ENCODE data around the gene PADI2.
A peak's percentile ranks its signal among the peaks of the same experiment; 100 is the strongest.
"Not testable (repeated sequence)": the region's sequence is repeated elsewhere in the genome, so short reads cannot be mapped to it uniquely, and the experiment has no call there.

PADI2 gene

DNA sequence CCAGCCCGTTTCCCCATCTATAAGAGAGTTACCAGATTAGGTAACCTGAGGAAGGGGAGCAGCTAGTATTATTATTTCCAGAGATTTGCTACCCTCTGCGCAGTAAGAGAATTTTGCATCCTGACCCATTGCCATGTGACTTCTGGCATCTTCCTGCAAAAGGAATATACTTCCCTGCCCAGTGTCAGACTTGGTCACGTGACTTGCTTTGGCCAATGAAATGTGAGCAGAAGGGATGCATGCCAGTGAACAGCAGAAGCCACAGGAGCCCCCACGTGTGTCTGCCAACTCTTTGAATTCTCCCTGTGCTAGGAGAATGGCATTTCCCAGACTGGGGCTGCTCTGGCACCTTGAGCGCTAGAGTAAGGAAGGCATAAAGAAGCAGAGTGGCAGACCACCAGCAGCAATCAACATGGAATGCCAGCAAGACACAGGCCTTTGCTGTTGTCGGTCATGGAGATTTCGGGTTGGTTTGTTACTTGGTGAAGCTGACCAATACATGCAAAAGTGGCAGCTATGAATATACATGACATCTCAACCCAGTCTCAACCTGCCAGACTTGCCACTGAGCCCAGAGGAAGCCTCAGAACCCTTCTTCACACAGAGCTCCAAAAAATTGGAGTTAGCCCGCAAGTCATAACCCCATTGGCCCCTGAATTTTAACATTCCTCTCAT lies 39.0 kb downstream of the PADI2 start:
- no peak for DNase-seq

DNA sequence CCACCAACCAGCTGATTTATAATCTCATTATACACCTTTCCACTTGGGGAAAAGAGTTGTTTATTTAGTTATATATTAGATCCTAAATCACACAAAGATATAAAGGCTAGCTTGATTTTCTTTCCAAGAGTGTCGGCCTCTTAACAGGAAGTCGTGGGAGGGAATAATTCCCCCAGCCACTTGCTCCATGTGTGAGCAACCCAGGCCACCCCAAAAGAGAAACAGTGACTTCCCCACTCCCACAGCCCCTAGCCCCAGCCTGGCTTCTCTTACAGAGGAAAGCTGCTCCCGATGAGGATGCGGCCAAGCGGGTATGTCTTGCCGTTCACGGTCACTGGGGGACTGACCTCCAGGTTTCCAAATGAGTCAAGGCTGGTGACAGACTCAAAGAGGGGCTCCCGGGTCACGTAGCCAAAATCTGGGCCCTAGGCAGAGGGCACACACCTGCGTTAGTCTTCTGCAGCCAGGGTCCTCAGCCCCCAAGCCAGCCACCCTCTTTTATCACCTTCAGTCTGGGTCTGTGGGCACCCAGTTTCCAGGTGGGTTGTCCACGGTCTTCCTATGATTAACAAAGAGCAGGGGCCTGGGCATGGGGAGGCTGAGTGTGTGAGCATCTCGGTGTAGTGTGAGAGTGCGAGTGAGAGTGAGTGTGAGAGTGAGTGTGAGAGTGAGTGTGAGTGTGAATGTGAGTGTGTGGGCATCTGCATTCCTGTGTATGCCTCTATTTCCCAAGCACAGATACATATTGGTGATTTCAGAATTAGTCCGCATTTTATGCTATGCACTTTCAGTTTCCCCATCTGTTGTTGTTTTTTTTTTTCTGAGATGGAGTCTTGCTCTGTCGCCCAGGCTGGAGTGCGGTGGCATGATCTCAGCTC lies 40.0 kb downstream of the PADI2 start:
- no peak for DNase-seq

DNA sequence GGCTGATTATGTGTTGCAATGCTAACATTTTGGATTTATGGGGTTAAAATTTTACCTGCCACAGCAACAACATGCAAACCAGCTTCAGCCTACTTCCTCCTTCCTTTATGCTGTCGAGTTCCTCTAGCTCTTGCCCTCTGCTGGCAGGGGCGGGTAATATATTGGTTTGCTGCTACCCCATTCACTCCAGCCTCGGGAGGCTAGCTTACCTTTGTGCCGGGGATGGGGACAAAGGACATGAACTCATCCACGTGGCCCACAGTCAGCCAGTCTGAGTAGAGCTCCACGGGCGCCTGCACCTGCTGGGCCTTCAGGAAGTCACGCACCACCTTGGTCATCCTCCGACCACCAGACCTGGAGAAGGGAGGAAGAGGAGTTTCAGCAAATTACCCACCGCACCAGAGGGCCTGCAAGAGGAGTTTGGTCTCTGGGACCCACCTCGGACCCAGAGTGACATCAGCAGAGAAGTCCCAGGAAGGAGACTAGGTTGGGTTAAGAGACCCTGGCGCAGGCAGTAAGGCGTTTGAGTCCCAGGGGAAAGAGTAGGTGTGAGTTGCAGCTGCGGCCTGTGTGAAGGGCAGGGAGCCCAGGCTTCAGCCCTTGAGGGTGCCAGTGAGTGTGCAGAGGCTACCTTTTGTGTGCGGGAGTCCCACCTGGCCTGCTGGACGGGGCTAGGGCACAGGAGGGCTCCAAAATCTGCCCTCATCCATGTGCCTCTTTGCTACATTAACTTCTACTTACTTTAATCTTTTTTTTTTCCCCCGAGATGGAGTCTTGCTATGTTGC lies 43.6 kb downstream of the PADI2 start:
- peak in 1 of 2 donors; percentile 22 for DNase-seq

DNA sequence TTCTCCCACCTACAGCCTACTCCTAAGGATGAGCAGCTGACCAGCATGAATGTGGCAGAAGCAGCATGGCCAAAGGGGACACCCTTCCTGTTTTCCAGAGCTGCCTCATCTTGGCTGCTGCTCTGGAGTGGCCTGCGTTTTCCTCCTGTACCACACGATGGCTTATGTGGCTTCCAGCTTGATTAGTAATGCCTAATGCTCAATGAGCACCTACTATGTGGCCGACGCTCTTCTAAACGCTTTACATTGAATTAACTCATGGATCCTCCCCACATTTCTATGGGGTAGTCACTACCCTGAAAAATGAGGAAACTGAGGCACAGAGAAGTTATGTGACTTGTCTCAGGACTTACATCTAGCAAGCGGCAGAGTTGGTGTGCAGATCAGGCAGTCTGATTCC lies 47.5 kb downstream of the PADI2 start:
- no peak for DNase-seq

DNA sequence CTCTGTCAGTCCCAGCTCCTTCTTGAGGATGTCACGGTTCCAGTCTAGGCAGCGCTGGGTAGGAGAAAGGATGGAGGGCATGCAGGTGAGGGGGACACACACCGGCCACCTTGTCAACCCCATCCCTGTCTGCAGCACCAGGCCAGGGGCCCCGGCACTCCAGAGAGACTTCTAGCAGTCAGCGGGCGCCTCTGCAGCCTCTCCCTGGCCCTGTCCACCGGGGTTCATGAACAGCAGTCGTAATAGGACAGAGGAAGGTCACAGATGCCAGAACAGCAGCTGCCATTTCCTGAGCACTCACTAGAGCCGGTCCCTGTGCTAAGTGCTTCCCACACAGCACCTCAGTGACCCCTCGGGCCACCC lies 49.1 kb downstream of the PADI2 start:
- no peak for DNase-seq

DNA sequence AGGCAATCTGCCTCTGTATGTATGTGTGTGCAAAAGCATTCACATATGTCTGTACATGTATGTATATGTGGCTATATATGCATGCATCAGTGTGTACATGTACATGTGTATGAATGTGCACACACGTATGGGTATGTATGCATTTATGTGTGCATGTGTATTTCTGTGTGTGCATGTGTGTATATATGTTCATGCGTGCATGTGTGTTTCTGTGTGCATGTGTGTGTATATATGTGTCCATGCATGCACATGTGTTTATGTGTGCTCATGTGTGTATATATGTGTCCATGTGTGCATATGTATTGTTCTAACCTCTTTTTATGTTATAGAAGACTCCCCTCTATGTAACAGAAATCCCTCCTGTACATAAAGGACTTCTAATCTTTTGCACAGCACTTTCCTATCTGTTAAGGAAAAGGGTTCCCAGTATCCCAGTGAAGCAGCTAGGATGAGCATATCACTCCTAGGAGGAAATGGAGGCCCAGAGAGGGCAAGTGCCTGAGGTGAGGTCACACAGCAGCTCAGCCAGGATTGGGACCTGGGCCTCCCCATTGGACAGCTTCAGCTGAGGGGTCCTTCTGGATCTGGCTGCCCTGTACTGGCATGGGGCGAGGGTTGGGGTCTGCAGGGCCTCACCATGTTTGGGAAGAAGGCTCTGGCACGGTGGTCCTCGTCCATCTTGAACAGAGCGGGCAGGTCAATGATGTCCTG lies 49.6 kb downstream of the PADI2 start:
- no peak for DNase-seq

DNA sequence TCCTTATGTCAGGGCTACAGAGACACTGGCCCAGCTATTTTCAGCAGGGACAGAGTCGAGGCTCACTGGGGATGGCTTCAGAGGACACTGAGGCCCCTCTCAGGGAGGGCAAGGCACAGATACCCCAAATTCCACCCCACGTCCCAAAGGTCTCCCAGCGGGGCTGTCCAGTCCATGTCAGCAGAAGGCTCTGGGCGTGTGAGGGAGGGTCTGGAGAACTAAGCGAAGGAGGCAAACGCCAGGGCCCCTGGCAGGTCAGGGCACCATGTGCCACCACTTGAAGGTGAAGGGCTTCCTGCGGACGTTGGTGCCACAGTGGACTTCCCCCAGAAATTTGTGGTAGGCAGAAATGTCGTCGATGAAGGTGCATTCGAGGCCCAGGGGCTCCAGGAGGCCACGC lies 50.5 kb downstream of the PADI2 start:
- no peak for DNase-seq

DNA sequence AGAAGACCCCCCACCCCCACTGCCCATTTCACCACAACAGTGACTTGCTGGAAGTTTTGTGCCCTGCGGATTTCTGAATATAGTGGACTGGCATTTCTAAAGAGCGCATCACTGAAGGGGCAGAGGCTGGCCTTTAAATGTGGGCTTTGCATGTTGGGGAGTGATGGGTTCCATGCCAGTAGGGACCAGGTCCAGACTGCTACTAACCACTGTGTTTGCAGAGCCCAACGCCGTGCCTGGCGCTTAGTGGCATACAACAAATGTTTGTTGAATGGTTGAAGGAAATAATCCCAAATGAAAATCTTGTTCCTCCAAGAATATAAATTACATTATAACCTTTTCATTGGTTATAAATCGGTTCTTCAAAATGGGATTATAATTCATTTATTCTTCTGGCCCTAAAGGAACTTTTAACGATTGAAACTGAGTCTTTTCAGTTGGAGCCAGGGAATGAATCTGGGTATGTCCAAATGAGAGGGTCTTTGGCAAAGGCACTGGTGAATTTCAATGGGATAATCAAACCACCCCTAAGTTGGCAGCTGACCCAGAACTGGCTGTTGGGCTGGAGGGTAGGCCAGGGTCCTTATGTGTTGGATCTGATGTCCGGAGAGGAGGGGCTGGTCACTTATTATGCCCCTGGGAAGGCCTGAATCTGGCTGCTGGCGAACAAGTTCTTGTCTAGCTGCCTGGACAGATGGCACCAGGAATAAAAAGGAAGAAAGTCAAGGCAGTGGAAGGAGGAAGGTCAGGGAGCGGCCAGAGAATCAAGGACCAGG lies 51.6 kb downstream of the PADI2 start:
- DNase-seq, result no peak

DNA sequence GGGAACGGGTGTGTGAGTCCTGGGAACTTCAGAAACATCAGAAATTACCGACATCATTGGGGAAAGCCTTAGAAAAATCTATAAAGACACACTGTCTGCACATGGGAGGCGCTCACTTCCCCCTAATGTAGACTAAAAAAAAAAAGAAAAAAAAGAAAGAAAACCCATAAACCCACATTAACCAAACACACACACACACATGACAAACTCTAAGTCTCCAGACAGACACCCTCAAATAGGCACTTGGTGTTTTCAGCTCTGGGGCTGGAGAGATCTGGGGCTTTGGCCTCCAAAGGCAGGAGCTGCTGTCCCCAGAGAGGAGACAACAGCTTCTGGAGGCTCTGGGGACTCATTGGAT lies 52.2 kb downstream of the PADI2 start:
- no peak for DNase-seq

DNA sequence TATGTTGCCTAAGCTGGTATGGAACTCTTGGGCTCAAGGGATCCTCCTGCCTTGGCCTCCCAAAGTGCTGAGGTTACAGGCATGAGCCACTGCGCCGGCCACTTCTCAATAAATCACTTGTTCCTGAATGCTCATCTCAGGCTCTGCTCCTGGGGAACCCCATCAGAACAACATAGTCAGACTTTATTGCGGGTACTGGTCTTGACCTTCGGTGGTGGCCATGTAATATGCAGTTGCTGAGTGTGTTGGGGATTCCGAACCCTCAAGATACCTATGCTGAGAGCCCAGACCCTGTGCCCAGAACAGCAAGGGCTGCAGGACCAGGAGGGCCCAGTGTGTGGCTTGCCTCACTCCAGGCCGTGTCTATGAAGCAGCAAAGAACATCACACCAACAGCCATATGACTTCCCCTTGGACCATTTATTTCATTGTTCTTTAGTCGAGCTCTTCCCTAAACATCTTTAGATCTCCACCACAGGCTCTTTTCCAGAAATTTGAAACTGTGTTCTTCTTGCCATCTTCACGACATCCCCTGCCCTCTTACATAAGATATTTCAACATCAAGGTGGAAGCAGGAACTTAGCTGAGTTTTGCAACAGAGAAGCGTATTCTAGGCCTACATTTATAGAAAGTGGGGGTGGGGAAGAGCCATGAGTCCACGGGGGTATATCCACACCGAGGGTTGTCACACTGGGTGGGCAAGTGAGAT lies 52.7 kb downstream of the PADI2 start:
- DNase-seq, result no peak

DNA sequence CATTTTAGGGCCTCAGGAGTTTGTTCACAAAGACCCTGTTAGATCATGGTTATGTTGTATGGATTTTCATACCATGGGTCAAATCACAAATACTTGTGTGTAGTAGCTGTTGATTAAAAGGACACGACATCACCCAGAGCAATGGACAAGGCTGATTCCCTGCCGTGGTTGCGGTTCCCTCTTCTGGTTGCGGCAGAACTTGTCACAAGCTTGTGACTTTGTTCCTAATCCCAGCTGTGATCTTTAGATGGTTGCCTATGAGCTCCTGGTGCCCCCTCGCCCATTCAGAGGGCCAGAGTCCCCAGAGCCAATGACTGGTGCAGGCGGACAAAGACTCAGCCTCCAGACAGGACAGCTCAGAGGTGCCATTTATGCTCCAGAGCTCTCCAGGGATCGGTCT lies 53.6 kb downstream of the PADI2 start:
- DNase-seq, result no peak

DNA sequence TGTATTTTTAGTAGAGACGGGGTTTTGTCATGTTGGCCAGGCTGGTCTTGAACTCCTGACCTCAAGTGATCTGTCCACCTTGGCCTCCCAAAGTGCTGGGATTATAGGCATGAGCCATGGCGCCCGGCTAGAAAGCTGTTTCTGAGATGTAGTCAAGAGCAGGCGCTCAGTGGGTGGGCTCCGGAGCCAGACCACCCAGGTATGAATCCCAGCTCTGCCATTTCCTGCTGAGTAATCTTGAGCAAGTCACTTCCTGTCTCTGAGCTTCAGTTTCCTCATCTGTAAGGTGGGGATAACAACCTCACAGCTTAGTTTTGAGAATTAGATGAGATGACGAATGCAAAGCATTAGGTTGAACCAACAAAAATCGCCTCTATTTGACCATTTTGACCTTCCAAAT lies 56.5 kb downstream of the PADI2 start:
- not testable (repeated sequence) for DNase-seq

DNA sequence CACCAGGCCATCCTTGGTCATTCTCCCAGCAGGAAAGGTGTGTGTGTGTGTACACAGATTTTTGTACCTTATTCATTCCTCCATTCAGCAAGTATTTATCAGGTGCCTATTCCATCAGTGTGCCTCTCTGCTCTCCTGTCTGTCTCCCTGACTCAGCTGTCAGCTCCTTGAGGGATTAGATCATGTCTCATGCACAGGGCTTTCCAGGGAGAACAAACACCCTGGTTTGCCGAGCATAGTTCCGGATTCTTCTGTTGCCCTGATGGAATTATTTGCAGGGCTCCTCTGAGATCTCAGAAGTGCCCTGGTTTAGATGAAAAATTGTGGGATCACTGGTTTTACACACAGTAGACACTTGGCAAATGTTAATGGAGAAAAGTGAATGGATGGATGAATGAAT lies 57.4 kb downstream of the PADI2 start:
- DNase-seq, result no peak

DNA sequence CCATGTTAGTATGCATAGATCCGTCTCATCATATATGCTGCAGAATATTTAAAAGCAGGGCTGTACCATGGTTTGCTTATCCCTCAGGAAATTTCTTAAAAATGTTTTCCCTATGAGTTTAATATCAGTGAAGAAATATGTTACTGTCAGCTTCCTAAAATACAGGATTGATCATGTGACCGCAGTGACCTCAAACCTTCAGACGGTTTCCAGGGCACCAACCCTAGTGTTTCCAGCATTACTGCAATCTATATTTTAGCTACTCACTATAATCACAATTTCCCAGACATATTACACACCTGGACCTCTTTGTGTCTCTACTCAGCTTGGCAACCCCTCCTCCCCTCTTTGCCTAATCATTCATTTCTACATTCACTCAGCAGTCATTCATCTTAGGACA lies 57.8 kb downstream of the PADI2 start:
- DNase-seq, result no peak

DNA sequence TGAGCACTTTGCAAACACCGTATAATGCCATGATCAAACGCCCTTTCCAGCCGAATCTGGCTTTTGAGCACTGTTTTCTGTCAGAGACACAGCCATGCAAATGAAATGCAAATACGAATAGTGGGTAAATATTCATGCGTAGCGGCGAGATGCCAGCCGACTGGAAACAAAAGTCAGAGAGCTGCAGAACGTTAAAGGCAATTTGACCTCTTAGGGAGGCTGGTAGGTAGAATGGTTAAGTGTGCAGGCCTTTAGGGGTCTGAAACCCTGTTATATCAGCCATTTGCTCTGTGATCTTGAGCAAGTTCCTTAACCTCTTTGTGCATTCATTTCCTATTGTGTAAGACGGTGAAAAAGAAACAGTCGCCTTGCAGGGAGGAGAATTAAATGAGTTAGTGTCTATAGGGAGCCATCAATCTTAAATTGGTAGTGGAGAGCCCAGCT lies 58.9 kb downstream of the PADI2 start:
- no peak for DNase-seq

DNA sequence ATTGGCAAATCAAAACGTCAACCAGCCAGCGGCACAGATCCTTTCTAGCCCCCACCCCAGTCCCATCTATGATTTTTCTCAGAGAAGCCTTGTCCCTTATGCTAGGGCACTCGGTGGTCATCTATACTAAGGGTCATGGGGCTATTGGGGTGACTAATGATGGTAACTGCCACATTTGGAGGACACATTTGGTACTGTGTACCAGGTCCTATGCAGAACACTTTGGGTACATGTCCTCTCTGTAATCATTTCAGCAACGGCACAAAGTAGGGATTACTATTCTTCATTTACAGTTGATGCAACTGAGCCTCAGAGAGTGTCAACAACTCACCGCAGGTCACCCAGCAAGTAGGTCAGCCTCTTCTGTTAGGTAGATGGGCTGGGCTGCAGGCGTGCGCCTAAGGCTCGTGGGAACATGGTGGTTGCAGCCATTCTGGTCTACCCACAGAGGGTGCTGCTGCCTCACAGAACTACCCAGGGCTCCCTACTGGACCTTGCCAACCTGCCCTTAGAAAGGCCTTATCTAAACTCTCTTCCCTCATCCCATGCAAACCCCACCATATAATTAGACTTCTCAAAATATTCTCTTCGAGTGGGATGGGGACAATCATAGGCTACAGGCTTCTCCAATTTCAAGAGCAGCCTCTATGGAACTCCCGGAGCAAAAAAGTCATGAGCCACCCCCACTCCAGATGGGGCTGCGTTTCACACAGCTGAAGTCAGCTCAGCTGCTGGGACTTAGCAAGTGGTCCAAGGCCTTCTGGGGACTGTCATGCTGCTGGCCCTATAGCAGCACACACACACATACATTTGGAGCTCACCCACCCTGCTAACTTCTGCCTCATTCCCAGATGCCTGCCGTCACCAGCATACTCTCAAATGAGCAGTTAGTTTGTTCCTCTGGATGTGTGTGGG lies 59.6 kb downstream of the PADI2 start:
- peak; percentile 36 to 65 for DNase-seq

DNA sequence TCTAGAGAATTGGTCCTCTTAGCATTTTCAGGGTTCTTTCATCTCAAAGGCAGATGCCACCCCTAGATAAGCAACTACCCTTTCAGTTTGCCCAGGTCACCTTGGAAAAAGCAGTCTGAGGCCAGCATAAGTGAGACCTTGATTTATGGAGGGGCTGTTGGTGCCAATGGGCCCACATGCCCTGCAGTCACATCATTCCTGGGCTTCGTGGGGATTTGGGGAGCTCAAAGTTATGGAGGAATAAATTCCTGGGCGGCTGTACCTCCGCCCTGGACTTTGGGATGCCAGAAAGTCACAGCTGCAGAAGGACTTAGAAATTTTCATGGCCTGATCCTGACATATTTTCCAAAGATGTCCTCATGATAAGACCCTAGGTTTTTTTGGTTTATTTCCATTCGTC lies 62.7 kb downstream of the PADI2 start:
- DNase-seq, result no peak

DNA sequence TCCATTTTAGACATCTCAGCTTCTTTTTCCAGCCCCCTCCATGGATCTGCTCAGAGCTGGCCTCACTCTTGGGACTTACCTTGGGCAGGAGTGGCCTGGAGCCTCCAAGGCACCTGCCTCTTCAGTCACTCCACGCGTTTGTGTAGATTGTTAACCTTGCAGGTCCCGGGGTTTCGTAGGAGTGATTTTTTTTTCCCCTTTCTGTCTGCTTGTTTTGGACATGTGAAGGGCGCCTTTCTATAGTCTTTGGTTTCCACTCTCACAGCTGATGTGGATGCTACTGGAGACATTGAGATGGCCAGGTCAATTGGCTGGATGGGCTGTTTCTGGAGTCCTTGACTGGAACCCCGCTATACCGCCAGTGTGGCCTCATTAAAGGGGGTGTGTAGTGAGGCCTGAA lies 63.5 kb downstream of the PADI2 start:
- DNase-seq, result no peak

DNA sequence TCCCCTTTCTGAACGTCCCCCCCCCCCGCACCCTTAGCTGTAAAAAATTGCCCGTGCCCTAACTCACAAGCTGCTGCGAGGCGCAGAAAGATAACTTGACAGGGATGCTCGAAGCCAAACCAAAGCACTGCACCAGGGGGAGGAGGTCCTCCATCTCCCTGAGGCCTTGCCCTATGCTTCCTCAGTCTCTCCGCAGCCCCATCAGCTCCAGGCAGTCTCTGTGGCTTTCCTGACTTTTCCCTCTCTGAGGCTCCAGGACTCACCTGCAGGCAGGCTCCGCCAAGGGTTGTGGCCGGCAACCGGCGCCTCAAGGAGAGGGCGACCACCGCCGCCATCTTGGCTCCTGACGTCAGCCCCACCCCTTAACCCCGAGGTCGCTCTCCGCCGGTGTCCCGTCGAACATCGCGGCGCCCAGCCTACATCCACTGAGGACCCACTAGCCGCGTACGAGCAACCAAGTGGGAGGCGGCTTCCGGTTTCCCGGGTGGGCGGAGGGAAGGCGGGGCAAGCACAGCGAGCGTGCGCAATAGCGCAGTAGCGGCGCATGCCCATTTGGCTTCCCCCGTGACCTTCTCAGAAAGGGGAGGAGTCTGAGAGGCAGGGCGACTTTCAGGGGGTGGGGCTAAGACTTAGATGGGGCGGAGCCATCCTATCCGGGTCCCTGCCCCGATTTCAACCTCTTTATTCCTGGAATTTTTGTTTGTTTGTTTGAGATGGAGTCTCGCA lies 65.4 kb downstream of the PADI2 start, which contains the start of gene SDHB:
Gene SDHB, minus strand, starts transcription at position 348 of the 726 bp plus-strand sequence. Its CDS starts 13 bp downstream, at position 335.
- DNase-seq, result peak; percentile 98 to 99
